SU-DHL-6 (cell line): Measurements from ENCODE around the gene DLG4.

ENCODE experiments used
- CTCF ChIP-seq: fragments of 200-600 bp; sonication (generic); IDR thresholded peaks from one replicate; pipeline ENCODE4 v1.5.1; 2017; ENCODE audit warnings: antibody characterized with exemption, mild to moderate bottlenecking, low read length, moderate library complexity; ENCODE audit not compliant: insufficient read depth, poor library complexity, severe bottlenecking
- EZH2phosphoT487 ChIP-seq: fragments of 200-600 bp; sonication (generic), shearing (Covaris generic); conservative IDR thresholded peaks from 2 replicates; pipeline ENCODE4 v1.6.1; 2018; ENCODE audit warnings: mild to moderate bottlenecking, antibody characterized with exemption, low read length, moderate library complexity, mixed read lengths

- no peak for TF ChIP-seq CTCF
- no peak for TF ChIP-seq EZH2phosphoT487
These were observed 32.1 kb upstream of the DLG4 start, which contains the start of gene CTDNEP1 for GRCh38 chr17:7251661-7252175.
